ENCODE measurements around the gene SPRYD4. TPM values are rescaled to one million over a fixed set of nuclear protein-coding genes. Genes with fewer than 3 reads are reported as not detected.

Gene SPRYD4
- total RNA-seq, 1 experiment from 2014 or later = 4.4 TPM

- DNase-seq (ENCODE audit: low spot score) = no peak
Observed at GRCh38 chr12:56520506-56520905, 52.1 kb downstream of the SPRYD4 start.

- DNase-seq (ENCODE audit: low spot score) = no peak
Observed at GRCh38 chr12:56521209-56521589, 52.8 kb downstream of the SPRYD4 start.

DNA sequence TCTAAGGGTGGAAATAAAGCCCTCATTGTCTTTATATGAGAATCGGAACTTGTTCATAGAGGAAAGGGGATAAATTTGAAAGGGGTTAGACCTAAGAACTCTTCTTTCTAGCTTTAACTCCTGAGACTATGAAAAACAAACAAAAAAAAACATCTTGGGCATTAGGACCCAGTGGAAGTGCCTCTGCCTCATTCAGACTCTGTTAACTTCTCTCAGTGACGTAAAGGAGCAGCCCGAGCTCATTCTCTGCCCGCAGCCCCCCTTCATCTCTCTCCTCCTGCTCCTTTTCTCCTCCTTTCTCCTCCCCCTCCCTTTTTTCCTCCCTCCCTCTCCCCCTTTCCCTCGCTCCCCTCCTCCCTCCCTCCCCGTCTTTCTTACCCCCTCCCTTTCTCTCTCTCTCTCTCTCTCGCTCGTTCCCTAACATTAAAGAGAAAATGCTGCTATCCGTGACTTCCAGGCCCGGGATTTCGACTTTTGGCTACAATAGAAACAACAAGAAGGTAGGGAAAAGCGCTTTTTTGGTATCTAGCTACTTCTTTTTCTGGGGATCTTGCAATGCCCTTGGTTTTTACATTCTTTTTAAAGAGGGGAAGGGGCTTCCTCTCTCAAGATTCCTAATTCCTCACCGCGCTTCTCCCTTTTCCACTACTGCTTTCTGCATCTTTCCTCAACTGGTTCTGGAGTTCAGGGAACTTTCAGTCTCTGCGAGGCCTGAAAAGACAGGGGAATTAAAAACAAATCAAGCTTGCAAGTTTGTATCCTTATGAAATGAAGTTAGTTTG is 53.4 kb downstream of the SPRYD4 start, which contains the start of gene RBMS2:
Gene RBMS2, plus strand, starts transcription at position 231 of the 782 bp plus-strand sequence. Its CDS starts 204 bp downstream, at position 435.
- DNase-seq (ENCODE audit: low spot score) = peak; percentile 85

GRCh38 chr12:56522411-56523193 is 54.2 kb downstream of the SPRYD4 start:
- peak; percentile 61 for DNase-seq (ENCODE audit: low spot score)

DNA sequence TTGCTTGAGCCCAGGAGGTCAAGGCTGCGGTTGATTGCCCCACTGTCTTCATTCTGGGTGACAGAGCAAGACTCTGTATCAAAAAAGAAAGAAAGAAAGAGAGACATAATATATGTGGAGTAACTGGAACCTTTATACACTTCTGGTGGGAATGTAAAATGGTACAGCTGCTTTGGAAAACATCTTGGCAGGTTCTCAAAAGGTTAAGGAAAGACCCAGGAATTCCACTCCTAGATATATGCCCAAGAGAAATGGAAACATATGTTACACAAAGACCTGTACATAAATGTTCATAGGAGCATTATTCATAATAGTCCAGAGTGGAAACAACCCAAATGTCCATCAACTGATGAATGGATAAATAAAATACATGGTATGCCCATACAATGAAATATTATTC is 60.5 kb downstream of the SPRYD4 start:
- DNase-seq (ENCODE audit: low spot score) = no peak

Other genes with a start within 250 kb of the SPRYD4 start
- gene RNF41, start 246.7 kb upstream of the SPRYD4 start, total RNA-seq (2014; rRNA removed; shearing (Covaris generic)) = 94.3 and 103 TPM in 2 replicates
- 57.1 and 69.9 TPM in 2 replicates for gene NABP2, start 244.2 kb upstream of the SPRYD4 start, total RNA-seq (2014; rRNA removed; shearing (Covaris generic))
- 8.6 and 10.7 TPM in 2 replicates for gene SLC39A5, start 238.5 kb upstream of the SPRYD4 start, total RNA-seq (2014; rRNA removed; shearing (Covaris generic))
- 8.1 and 13.4 TPM in 2 replicates for gene ANKRD52, start 210.2 kb upstream of the SPRYD4 start, total RNA-seq (2014; rRNA removed; shearing (Covaris generic))
- 8.6 and 20.8 TPM in 2 replicates for gene COQ10A, start 201.6 kb upstream of the SPRYD4 start, total RNA-seq (2014; rRNA removed; shearing (Covaris generic))
- gene CS, start 168.2 kb upstream of the SPRYD4 start, total RNA-seq (2014; rRNA removed; shearing (Covaris generic)) = 139 and 154 TPM in 2 replicates
- gene CNPY2, start 152.6 kb upstream of the SPRYD4 start, total RNA-seq (2014; rRNA removed; shearing (Covaris generic)) = 129 and 152 TPM in 2 replicates
- gene PAN2, start 134.6 kb upstream of the SPRYD4 start, total RNA-seq (2014; rRNA removed; shearing (Covaris generic)) = 28.8 and 30.9 TPM in 2 replicates
- 0.08 and 0.36 TPM in 2 replicates for gene IL23A, start 129.7 kb upstream of the SPRYD4 start, total RNA-seq (2014; rRNA removed; shearing (Covaris generic))
- gene STAT2, start 108.5 kb upstream of the SPRYD4 start, total RNA-seq (2014; rRNA removed; shearing (Covaris generic)) = 23.4 and 30.6 TPM in 2 replicates
- not detected in 2 replicates for gene APOF, start 105.7 kb upstream of the SPRYD4 start, total RNA-seq (2014; rRNA removed; shearing (Covaris generic))
- gene TIMELESS, start 19.2 kb upstream of the SPRYD4 start, total RNA-seq (2014; rRNA removed; shearing (Covaris generic)) = 19.7 and 21.8 TPM in 2 replicates
- 0.15 and 0.26 TPM in 2 replicates for gene MIP, start 13.9 kb upstream of the SPRYD4 start, total RNA-seq (2014; rRNA removed; shearing (Covaris generic))
- gene GLS2, start 19.6 kb downstream of the SPRYD4 start, total RNA-seq (2014; rRNA removed; shearing (Covaris generic)) = 5.7 and 6.9 TPM in 2 replicates
- 7.1 and 7.7 TPM in 2 replicates for gene RBMS2, start 53.2 kb downstream of the SPRYD4 start, total RNA-seq (2014; rRNA removed; shearing (Covaris generic))
- gene BAZ2A, start 161.7 kb downstream of the SPRYD4 start, total RNA-seq (2014; rRNA removed; shearing (Covaris generic)) = 43.3 and 47.1 TPM in 2 replicates
- 397 and 447 TPM in 2 replicates for gene ATP5F1B, start 177.4 kb downstream of the SPRYD4 start, total RNA-seq (2014; rRNA removed; shearing (Covaris generic))
- 80.2 and 83.4 TPM in 2 replicates for gene PTGES3, start 219.7 kb downstream of the SPRYD4 start, total RNA-seq (2014; rRNA removed; shearing (Covaris generic))